Gastroesophageal sphincter (tissue), 4 donors: ENCODE data around the gene POSTN. TPM values are rescaled to one million over a fixed set of nuclear protein-coding genes. Genes with fewer than 3 reads are reported as not detected.

Experiments
- ATAC-seq: fragments of 150-250 bp; one replicate; pipeline ENCODE4 v1.9.1; 2016; ENCODE audit warnings: mild to moderate bottlenecking, moderate library complexity
- H3K27ac ChIP-seq, 4 donors: fragments of 200-600 bp; sonication (generic) in 3 of 4; 1 replicate in 3 of 4; 2 replicates in 1 of 4; pipeline ENCODE4 v1.5.1; 2016 to 2019
- H3K27me3 ChIP-seq: fragments of 200-600 bp; sonication (generic); one replicate; pipeline ENCODE4 v1.5.1; 2019
- H3K36me3 ChIP-seq, 2 donors: fragments of 200-600 bp; sonication (generic); one replicate each; pipeline ENCODE4 v1.5.1; 2019; ENCODE audit warnings: control low read depth in 1 of 2
- H3K4me1 ChIP-seq, 3 donors: fragments of 200-600 bp; sonication (generic); 1 replicate in 2 of 3; 2 replicates in 1 of 3; pipeline ENCODE4 v1.5.1; 2016 to 2019; ENCODE audit warnings: control low read depth in 2 of 3
- H3K4me3 ChIP-seq, 2 donors: fragments of 200-600 bp; sonication (generic); one replicate each; pipeline ENCODE4 v1.5.1; 2019; ENCODE audit warnings: mild to moderate bottlenecking in 1 of 2, moderate library complexity in 1 of 2
- H3K9me3 ChIP-seq, 3 donors: fragments of 200-600 bp; sonication (generic); one replicate each; pipeline ENCODE4 v1.5.1; 2017 to 2019; ENCODE audit warnings: control low read depth in 2 of 3
- EP300 ChIP-seq: sonication (generic); formaldehyde crosslinking; IDR thresholded peaks from one replicate; pipeline ENCODE4 v1.6.1; 2017; ENCODE audit warnings: antibody characterized with exemption, mild to moderate bottlenecking
- POLR2A ChIP-seq, 2 donors: fragments of 450-650 bp; IDR thresholded peaks; one replicate each; pipeline ENCODE4 v1.6.1; 2017; ENCODE audit warnings: antibody characterized with exemption in 2 of 2, mild to moderate bottlenecking in 2 of 2, moderate library complexity in 1 of 2
- POLR2AphosphoS5 ChIP-seq: sonication (generic); formaldehyde crosslinking; IDR thresholded peaks from one replicate; pipeline ENCODE4 v1.6.1; 2017; ENCODE audit warnings: antibody characterized with exemption
- WGBS, 2 donors: methylation state at CpG; one replicate each; pipeline ENCODE4 v1.1.5; 2018; ENCODE audit warnings: low coverage in 1 of 2; 5-methylcytosine and 5-hydroxymethylcytosine counted together
- total RNA-seq, 4 donors: library from RNA; depleted of rRNA; stranded (reverse); fragments of >200 nt; gene quantifications; one replicate each; pipeline ENCODE4 v1.1.0, GENCODE V29; 2016
- TF ChIP-seq, protein P1 (sequence below), 4 experiments: fragments of 200-600 bp in 2 of 4; fragments of 450-650 bp in 2 of 4; sonication (generic) in 1 of 4; IDR thresholded peaks; one replicate each; pipeline ENCODE4 v1.5.1; 2017 to 2019; ENCODE audit warnings: antibody characterized with exemption in 4 of 4, mild to moderate bottlenecking in 2 of 4, moderate library complexity in 2 of 4

POSTN gene
- total RNA-seq, 4 donors from 2014 or later = 19.0 to 119 (median 55.2) TPM

DNA sequence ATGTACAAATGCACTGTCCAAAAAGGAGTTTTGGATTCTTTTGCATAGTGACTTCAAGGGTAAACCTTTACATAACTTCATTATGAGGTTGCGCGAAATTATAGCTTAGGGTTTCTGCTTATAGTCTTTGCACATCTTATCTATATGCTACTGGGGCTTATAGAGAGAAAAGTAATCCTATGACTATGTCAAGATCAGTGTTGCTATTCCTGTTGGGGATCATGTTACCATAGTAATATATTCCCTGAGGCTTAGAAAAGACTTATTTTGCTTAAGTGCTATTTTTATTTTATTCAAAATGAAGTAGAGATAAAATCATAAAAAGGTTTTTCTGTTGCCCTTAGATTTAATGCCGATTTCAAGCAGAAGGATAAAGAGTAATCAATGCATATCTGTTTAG is 14.7 kb upstream of the POSTN start:
- peaks cover 0 to 11% (median 0%) of the 10 kb centered on the region in 3 donors for H3K4me1 ChIP-seq
- H3K27ac ChIP-seq = no peak overlapping the region
- ATAC-seq = no peak
- TF ChIP-seq EP300 (no peak), POLR2A (IDR thresholded peaks at IDR 0.05) (no peak), POLR2AphosphoS5 (no peak)
- TF ChIP-seq, protein P1, sequence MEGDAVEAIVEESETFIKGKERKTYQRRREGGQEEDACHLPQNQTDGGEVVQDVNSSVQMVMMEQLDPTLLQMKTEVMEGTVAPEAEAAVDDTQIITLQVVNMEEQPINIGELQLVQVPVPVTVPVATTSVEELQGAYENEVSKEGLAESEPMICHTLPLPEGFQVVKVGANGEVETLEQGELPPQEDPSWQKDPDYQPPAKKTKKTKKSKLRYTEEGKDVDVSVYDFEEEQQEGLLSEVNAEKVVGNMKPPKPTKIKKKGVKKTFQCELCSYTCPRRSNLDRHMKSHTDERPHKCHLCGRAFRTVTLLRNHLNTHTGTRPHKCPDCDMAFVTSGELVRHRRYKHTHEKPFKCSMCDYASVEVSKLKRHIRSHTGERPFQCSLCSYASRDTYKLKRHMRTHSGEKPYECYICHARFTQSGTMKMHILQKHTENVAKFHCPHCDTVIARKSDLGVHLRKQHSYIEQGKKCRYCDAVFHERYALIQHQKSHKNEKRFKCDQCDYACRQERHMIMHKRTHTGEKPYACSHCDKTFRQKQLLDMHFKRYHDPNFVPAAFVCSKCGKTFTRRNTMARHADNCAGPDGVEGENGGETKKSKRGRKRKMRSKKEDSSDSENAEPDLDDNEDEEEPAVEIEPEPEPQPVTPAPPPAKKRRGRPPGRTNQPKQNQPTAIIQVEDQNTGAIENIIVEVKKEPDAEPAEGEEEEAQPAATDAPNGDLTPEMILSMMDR (IDR thresholded peaks at IDR 0.05) = no peak
- no peaks in the 10 kb centered on the region for H3K36me3 ChIP-seq
- no peaks in the 10 kb centered on the region for H3K9me3 ChIP-seq
- 69 to 74% methylated on average over 3 of the region's 3 CpGs for WGBS, 2 donors
- no peaks in the 10 kb centered on the region for H3K27me3 ChIP-seq
- no peak overlapping the region for H3K4me3 ChIP-seq

DNA sequence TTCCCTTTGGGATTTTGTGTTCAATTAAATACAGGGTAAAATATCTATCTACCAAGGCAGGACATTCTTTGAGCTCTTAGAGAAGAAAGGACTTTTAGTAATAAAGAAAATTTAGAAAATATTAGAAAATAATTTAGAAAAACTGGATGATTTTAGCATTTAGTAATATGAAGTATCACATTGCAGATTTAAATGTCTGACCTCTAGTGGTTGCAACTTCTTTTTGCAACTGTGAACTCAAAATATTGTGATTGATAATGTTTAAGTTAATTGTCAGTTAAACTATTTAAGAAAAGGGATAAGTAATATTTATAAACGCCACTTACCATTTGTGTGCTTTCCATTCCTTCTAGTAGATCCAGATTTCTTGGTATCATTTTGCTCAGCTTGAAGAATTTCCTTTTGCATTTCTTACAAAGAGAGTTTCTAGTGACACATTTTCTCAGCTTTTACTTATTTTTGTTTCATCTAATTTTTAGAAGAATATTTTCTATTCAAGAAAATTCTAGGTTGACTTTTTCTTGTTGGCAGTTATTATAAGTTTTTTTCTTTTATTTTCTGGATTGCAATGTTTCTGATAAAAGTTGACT is 10.3 kb upstream of the POSTN start:
- no peak overlapping the region for H3K27ac ChIP-seq
- H3K27me3 ChIP-seq = no peaks in the 10 kb centered on the region
- no peaks in the 10 kb centered on the region for H3K9me3 ChIP-seq
- ATAC-seq = no peak
- no peaks in the 10 kb centered on the region for H3K4me1 ChIP-seq
- H3K4me3 ChIP-seq = no peak overlapping the region
- 35 to 70% methylated on average over 1 of the region's 1 CpG for WGBS, 2 donors
- TF ChIP-seq, protein P1 (IDR thresholded peaks at IDR 0.05) = peak in 1 of 4 experiments; percentile 34
- no peak for TF ChIP-seq POLR2AphosphoS5
- H3K36me3 ChIP-seq = no peaks in the 10 kb centered on the region

DNA sequence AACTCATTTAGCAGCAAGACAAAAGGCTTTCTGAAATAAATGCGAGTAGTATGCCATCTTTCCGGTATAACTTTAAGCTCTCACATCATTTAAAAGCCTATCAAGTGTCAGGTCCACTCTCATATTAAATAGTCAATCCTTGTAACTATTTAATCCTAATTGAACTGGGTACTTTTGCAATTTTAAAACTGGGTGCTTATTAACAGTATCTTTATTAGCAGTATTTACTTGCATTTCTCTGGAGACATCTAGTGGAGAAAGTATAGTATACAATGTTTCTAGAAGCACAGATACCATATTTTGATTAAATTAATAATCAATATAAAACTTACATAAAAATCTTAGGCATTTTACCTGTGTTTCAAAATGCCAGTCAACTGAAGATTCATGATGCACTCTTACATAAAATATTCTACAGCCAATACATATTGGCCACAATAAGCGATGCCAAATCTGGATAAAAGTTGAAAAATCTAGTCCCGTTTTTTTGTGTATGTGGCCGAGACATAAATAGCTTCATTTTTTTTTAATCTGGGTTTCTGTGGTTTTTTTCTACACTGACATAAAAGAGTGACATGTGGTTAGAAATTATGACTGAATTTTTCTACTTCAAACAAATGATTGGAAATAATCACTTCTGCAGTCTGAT is 4.3 kb upstream of the POSTN start:
- TF ChIP-seq, protein P1 (IDR thresholded peaks at IDR 0.05) = peak in 3 of 4 experiments; percentile 28 to 53 (median 43)
- TF ChIP-seq EP300 = no peak
- 45 to 57% methylated on average over 5 of the region's 5 CpGs for WGBS, 2 donors
- Histone ChIP-seq H3K4me3 (no peak overlapping the region), H3K36me3 (no peaks in the 10 kb centered on the region), H3K27ac (no peak overlapping the region), H3K9me3 (no peaks in the 10 kb centered on the region), H3K4me1 (peaks cover 0 to 24% (median 0%) of the 10 kb centered on the region in 3 donors), H3K27me3 (no peaks in the 10 kb centered on the region)
- ATAC-seq = no peak

DNA sequence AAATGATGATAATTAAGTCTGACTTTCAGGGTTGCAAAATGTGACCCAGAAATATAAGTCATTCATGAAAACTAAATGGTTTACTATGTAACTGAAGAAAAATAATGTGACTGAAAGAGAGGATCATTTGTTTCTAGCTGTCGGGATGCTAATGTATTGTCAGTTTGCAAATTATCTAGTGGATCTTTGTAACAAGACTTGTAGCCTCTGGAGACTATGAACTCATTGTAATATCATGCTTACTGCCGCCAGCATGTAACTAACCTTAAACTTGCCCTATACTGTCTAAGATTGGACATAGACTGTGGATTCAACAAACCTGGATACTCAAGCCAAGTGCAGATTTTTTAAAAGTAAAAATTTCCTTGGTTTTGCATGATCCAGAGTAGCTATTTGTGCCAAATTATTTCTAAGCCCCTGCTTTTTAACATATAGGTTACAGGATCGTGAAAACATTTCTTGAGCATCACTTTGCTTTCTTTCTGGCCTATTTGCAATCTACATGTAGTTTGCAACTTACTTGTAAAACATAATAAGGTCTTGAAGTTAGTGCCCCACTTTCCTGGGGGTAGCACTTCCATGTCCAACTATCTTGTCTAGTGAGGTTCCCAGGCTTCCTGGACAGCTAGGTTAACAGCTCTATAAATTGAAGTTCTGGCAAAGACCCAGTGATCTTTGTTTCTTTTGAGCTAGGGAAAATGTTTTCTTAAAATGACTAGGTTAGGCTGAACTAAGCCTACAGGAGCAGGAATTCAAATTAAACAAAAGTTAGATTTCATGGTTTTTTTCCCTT is 3.3 kb upstream of the POSTN start:
- ATAC-seq = no peak
- Histone ChIP-seq H3K27ac (no peak overlapping the region), H3K36me3 (no peaks in the 10 kb centered on the region), H3K4me1 (peaks cover 0 to 24% (median 0%) of the 10 kb centered on the region in 3 donors), H3K9me3 (no peaks in the 10 kb centered on the region), H3K27me3 (no peaks in the 10 kb centered on the region), H3K4me3 (no peak overlapping the region)
- TF ChIP-seq, protein P1 (IDR thresholded peaks at IDR 0.05) = no peak
- TF ChIP-seq POLR2A (IDR thresholded peaks at IDR 0.05) (no peak), EP300 (no peak), POLR2AphosphoS5 (no peak)
- 75 to 81% methylated on average over 2 to 3 of the region's 3 CpGs for WGBS, 2 donors
